Activated CD8-positive, alpha-beta memory T cell treated with anti-CD3 and anti-CD28 coated beads for 1 hour (primary cell): ENCODE data around the gene NEFH.

ENCODE experiments used
- DNase-seq, 2 donors: peaks; one replicate each; pipeline ENCODE4 v3.0.0-alpha.2; 2020; ENCODE audit warnings: low read depth in 1 of 2; ENCODE audit errors: extremely low read depth in 1 of 2

The NEFH gene

GRCh38 chr22:29539105-29539504, 59.1 kb downstream of the NEFH start:
- DNase-seq: no peak
